Suprapubic skin (tissue), 4 donors: Measurements from ENCODE around the gene CACNA2D4.

Experiments used
- CTCF ChIP-seq, 2 donors: fragments of 200-600 bp in 1 of 2; fragments of 450-650 bp in 1 of 2; sonication (generic) in 1 of 2; IDR thresholded peaks; one replicate each; pipeline ENCODE4 v1.5.1; 2016 to 2019; ENCODE audit warnings: antibody characterized with exemption in 2 of 2, mild to moderate bottlenecking in 1 of 2, moderate library complexity in 1 of 2
- EP300 ChIP-seq: sonication (generic); formaldehyde crosslinking; IDR thresholded peaks from one replicate; pipeline ENCODE4 v1.6.1; 2017; ENCODE audit warnings: antibody characterized with exemption
- POLR2A ChIP-seq, 2 donors: fragments of 450-650 bp; IDR thresholded peaks; one replicate each; pipeline ENCODE4 v1.6.1; 2017; ENCODE audit warnings: antibody characterized with exemption in 2 of 2, mild to moderate bottlenecking in 2 of 2, moderate library complexity in 2 of 2
- POLR2AphosphoS5 ChIP-seq, 3 donors: sonication (generic); formaldehyde crosslinking; IDR thresholded peaks; one replicate each; pipeline ENCODE4 v1.6.1; 2017; ENCODE audit warnings: antibody characterized with exemption in 3 of 3

- no peak for TF ChIP-seq CTCF (IDR thresholded peaks at IDR 0.05)
- no peak for TF ChIP-seq POLR2A (IDR thresholded peaks at IDR 0.05)
- no peak for TF ChIP-seq POLR2AphosphoS5 (IDR thresholded peaks at IDR 0.05)
- TF ChIP-seq EP300, result no peak
Observed at GRCh38 chr12:1842905-1843640, 75.4 kb downstream of the CACNA2D4 start.
